Stimulated activated CD8-positive, alpha-beta memory T cell treated with anti-CD3 and anti-CD28 coated beads, Interleukin-4, amount 100 ng/mL, for 24 hours (primary cell): Measurements from ENCODE around the gene DYDC2.

Experiments
- DNase-seq: peaks from one replicate; pipeline ENCODE4 v3.0.0-alpha.2; 2020; ENCODE audit warnings: low read depth

The DYDC2 gene

GRCh38 chr10:80371467-80371866 lies 14.9 kb downstream of the DYDC2 start:
- no peak for DNase-seq

GRCh38 chr10:80372675-80373074 lies 16.1 kb downstream of the DYDC2 start:
- no peak for DNase-seq

DNA sequence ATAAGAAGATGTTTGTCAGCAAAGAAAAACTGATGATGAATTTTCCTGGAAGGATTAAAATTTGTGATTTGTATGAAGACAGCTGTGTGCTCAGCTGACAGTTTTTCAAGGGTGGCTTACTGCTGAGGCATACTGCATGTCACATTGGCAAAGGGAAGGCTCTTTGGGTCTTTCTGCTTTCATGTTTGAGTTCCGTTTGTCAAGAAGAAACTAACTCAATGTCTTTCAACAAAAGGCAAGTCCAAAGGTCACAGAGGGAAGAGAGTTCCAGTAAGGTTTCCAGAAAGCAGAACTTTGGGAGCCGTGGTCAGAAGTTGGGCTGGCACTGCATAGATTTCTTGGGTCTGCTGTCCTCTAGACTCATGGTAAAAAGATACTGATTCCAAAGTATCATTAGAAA lies 16.9 kb downstream of the DYDC2 start:
- DNase-seq: no peak

- no peak for DNase-seq
Observed at GRCh38 chr10:80379701-80380100, 23.1 kb downstream of the DYDC2 start.

- DNase-seq: no peak
Observed at GRCh38 chr10:80380185-80380584, 23.6 kb downstream of the DYDC2 start.

GRCh38 chr10:80382989-80383388 lies 26.4 kb downstream of the DYDC2 start:
- peak; percentile 19 for DNase-seq

DNA sequence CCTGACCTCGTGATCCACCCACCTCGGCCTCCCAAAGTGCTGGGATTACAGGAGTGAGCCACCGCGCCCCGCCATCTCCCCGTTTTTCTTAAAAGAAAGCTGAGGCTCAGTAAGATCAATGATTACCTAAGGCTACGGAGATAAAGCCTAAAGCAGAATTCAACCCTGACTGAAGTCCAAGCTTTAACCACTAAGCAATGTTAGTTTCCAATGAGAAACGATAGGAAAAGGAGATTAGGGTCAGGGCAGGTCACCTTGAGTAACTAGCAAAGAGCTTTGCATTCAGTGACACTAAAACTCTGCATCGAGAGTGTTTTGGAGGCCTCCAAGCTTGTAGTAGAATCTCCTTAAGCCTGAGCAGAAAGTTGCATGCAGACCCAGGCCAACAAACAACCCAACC lies 34.2 kb downstream of the DYDC2 start:
- no peak for DNase-seq

DNA sequence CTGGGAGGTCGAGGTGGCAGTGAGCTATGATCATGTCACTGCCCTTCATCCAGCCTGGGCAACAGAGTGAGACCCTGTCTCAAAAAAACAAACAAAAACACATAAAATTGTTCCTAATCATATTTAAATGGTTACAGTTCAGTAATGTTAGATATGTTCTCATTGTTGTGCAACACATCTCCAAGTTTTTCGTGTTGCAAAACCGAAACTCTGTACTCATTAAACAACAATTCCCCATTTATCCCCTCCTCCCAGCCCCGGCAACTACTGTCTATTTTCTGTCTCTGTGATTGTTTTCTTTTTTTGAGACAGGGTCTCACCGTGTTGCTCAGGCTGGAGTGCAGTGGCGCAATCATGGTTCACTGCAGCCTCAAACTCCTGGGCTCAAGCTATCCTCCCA lies 35.7 kb downstream of the DYDC2 start:
- no peak for DNase-seq

DNA sequence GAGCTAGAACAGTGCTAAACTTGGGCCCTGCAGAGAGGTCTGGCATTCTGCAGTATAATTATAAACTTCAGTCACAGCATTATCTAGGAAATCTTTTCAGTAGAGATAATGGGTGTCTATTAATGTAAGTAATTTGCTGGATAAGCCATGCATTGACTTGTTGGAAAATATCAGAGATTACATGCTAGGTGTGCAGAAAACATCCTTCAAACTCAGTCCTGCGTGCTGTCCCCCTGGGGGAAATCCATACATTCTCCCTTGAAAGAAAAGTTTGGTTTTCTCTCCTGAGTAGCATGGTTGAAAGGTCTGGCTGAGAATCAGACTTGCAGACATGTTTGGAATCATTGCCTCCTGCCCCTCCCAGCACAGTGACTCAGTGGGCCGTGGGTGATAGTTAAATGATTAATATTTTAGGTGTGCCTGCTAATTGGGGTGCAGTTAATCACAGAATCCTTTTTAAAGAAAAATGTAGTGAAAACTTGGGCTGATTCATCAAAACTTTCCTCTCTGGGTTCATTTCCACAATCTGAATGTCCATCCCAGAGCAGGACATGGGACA lies 37.9 kb downstream of the DYDC2 start:
- DNase-seq: no peak

- DNase-seq: no peak
Observed at GRCh38 chr10:80397014-80397413, 40.4 kb downstream of the DYDC2 start.

DNA sequence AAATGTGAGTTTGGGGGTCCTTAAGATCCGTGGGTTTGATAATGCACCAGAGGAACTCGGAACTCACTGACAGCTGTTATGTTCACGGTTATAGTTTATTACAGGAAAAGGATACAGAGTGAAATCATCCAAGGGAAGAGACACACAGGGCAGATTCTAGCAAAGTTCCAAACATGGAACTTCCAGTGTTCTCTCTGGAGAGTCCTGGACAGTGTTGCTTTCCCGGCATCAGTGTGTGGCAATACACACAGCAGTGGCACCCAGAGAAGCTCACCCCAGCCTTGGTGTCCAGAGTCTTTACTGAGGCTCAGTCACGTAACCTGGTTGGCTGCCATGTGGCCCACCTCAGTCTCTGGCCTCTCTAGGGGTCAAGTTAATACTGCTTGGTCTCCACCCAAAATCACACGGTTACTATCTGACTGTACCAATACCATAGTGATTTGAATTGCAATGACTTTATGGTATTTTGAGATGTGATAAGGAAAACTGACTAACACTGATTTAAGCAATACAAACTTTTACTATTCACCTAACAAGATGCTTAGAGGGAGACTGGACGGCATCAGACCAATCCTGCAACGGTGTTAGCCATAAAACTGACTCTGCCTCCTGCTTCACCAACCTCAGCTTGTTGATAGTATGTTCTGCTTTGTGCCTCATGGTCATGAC lies 43.7 kb downstream of the DYDC2 start:
- no peak for DNase-seq

DNA sequence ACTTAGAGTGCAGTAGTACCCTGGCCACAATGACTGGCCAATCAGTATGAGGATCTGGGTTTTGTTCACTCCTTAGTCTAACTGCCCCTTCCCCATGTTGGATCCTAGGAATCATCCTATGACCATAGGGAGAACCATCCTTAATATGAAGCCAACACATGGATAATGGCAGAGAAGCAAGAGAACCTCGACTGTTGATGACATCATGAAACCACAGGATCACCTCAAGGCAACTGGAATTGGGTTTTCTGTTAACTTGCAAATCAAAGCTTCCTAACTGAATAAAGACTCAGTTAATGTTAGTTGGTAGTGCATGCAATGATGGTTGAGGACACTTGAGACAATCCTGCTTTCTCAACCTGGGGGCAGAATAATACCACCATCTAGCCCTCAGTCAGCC lies 48.5 kb downstream of the DYDC2 start:
- DNase-seq: no peak

GRCh38 chr10:80405626-80406025 lies 49.0 kb downstream of the DYDC2 start:
- no peak for DNase-seq

GRCh38 chr10:80406204-80406603 lies 49.6 kb downstream of the DYDC2 start:
- DNase-seq: no peak

- peak; percentile 48 for DNase-seq
Observed at GRCh38 chr10:80407812-80408241, 51.2 kb downstream of the DYDC2 start.

DNA sequence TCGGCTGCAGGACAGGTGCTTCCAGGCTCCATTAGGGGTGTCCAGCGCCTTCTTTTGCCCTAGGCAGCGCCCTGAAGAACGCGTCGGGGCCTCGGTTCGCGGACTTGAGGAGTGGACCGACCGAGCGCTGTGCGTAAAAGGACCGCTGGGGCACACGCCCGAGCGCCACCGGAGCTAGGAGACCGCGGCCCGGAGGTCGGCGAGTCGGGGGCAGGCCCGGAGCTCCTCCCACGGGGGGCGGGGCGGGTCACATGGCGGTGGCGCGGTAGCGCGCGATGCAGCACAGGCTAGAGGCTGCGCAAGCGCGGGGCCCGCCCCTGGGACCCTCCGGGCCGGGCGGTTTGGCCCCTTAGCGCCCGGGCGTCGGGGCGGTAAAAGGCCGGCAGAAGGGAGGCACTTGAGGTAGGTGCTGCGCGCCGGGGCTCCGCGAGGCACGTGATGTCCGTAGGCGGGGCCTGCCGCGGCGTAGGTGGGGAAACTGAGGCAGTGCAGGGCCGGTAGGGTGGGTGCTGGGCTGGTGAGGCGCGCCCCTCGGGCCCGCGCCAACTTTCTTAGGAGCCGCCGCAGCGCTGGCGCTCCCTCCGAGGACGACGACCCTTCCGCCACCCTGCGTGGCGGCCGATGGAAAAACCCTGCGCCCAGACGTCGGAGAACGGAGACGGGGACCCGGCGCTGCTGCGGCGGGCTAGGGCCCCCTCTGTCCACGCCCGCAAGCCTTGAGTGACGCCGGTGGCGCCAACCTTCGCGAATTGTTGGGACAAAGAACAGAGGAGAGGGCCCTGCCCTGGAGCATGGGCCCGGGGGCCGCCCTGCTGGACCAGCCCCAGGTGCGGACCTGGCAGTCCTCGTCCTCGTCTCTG lies 51.9 kb downstream of the DYDC2 start, which contains the start of gene PRXL2A:
Gene PRXL2A, plus strand, starts transcription at position 310 of the 860 bp plus-strand sequence. CDS start 11,917 bp downstream, outside the sequence.
- DNase-seq: peak; percentile 82

DNA sequence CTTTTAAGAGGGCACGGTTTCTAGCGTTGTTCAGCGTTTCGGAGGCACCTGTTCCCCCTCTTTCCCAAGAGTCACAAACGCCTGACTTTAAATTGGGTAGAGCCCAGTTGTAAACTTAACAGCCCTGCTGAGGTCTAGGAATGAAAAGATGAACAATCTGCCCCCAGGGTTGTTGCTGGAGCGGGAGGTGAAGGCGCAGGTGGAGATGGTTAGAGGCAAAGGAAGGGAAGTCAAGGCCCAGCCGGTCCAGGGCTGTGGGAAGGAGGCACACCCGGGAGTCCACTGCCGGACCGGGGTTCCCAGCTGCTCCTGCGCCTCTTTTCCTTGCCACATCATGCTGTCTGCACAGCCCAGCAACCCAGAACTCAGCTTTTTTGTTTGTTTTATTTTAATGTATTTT lies 52.5 kb downstream of the DYDC2 start:
- DNase-seq: no peak

- no peak for DNase-seq
Observed at GRCh38 chr10:80410122-80410521, 53.5 kb downstream of the DYDC2 start.

DNA sequence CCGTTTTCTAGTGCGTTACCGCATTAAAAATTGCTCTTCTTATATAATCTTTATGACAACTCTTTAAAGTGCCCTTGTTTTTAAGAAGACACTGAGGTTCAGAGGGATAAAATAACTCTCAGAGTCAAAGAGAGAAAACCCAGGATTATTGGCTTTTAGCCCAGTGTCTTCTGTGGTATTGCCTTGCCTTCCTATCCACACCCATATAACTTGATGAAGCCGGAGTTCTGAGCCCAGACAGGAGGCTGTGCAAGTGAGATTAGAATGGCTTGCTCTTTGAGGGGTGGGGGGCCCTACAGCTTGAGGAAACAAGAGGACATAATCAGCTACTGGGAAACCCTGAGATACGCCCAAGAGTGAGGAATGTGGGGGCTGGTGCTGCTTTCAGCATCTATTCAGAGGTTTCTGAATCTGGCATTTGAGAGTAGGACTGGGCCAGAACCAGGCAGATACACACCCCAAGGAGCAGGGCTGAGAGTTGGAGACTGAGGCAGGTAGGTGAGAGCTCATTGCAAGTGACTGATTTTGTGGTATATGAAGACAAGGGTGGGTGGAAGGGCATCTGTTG lies 54.1 kb downstream of the DYDC2 start:
- DNase-seq: no peak

- no peak for DNase-seq
Observed at GRCh38 chr10:80411267-80411668, 54.7 kb downstream of the DYDC2 start.

GRCh38 chr10:80411681-80412220 lies 55.2 kb downstream of the DYDC2 start:
- no peak for DNase-seq

DNA sequence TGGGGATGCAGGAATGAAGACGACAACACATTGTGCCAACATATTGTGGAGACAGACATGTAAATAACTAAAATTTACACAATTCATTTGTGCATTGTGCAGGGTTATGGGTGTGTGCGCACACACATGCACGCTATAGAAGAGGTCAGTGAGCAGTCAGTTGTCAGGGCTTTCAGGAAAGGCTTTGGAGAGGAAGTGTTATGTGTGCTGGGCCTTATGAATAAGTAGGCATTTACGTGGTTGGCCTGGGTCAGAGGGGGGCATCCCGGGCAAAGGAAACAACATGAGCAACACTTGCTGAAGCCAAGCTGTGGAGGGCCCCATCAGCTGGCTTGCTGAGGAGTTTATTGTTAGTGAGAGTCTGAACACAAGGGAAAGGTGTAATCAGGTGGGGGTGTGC lies 55.9 kb downstream of the DYDC2 start:
- no peak for DNase-seq
